ENCODE results near the gene UCN. TPM values are rescaled to one million over a fixed set of nuclear protein-coding genes. Genes with fewer than 3 reads are reported as not detected.
"Not testable (repeated sequence)": the region's sequence is repeated elsewhere in the genome, so short reads cannot be mapped to it uniquely, and the experiment has no call there.

Gene UCN
- total and polyA plus RNA-seq, 7 experiments from 2014 or later, result 0.35 to 6.5 (median 3.1) TPM

DNA sequence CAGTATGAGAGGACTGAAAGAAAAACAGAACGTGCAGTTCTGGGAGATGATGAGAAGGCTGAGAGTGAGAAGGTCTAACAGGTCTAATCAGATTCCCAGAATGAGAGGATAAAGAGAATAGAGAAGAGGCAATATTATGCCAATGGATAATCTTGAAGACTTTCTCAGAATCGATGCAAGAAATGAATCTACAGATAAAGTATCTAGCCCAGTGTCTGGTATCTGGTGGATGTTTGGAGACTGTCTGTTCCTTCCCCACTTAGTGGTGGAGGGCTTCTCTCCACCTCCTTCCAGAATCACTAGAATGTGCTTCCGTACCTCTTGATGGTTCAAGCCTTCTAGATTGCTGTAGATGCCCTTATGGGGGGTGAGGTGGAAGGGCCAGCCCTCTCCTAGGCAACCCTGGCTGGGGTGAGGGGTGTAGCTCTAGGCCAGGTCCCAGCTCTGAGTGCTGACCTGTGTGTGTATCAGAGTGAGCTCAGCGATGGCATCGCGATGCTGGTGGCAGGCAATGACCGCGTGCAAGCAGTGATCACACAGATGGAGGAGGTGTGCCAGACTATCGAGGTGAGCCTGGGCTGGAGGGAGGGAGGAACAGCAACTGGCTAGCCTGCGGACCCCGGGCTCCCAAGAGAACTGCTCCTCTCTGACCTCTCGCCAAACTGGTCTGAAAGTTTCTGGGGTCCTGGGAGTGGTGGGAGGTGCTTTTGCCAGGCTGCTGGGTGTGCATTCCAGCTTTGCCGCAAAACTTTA is 3.6 kb downstream of the UCN start:
- ATAC-seq (no peak), DNase-seq (no peak)
- ChIA-PET POLR2A (no interaction called here), CTCF (interaction anchor here (0.6 to 2.3 kb wide), 3 partner anchors 205 to 347 kb away, joined by 3 to 12 read pairs (median 4); no protein-coding TSS in a partner anchor)
- Histone ChIP-seq H3K27me3 (ENCODE audit: control insufficient read depth in 2 of 2, insufficient read depth in 2 of 2, low read length in 2 of 2) (peaks cover 0 to 6% of the 10 kb centered on the region in 2 donors), H3K9me3 (ENCODE audit: control insufficient read depth in 2 of 3, low read length in 3 of 3) (no peaks in the 10 kb centered on the region), H3K27ac (ENCODE audit: low read depth, low read length) (no peak overlapping the region), H3K4me3 (ENCODE audit: low read length) (no peak overlapping the region), H3K36me3 (ENCODE audit: control insufficient read depth in 2 of 3, insufficient read depth in 3 of 3, low read length in 3 of 3) (peaks cover 0 to 9% (median 0%) of the 10 kb centered on the region in 3 experiments), H3K4me1 (ENCODE audit: control insufficient read depth in 2 of 2, insufficient read depth in 2 of 2, low read length in 2 of 2) (peaks cover 0 to 6% of the 10 kb centered on the region in 2 donors)
- Mint-ChIP-seq H3K4me3 (peak overlapping the region in 1 of 10 donors; percentile 9), H3K27me3 (peaks cover 13 to 25% (median 19%) of the 10 kb centered on the region in 5 donors), H3K27ac (no peak overlapping the region), H3K9me3 (no peaks in the 10 kb centered on the region), H3K4me1 (peaks cover 0 to 11% (median 9%) of the 10 kb centered on the region in 7 donors), H3K36me3 (peaks cover 2 to 11% (median 5%) of the 10 kb centered on the region in 5 donors)
- intact Hi-C loops (cut with micrococcal nuclease), result loop anchor here in 1 of 2 donors (5.0 to 10.0 kb wide), 2 partner anchors 42 to 460 kb away; partner anchors contain the start of genes DPYSL5 and SLC30A3

DNA sequence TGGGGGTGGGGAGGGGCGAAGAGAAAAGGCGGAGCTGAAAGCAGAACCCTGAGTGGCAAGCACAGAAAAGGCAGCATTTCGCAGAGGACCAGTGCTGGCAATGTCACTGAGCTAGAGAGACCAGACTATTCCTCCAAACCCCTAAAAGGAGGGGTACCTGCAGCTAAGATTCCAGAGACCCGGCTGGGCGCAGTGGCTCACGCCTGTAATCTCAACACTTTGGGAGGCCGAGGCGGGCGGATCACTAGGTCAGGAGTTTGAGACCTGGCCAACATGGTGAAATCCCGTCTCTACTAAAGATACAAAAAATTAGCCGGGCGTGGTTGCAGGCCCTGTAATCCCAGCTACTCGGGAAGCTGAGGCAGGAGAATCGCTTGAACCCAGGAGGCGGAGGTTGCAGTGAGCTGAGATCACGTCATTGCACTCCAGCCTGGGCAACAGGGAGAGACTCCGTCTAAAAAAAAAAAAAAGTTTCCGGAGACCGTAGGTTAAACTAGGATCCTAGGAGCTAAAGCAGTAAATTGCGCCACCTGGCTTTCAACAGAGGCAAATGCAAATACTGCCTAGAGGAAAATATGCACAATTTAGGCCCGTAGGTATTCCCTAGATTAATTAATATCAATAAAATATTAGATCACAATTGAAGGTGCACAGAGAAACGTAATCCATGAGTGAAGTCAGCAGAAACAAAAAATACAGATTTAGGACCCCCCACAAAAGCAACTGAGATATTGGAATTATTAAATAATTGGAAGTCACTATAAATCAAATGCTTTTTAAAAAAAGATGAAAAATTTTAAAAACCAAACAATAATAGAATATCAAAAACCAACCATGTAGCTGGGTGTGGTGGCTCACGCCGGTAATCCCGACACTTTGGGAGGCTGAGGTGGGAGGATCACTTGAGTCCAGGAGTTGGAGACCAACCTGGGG is 4.9 kb downstream of the UCN start:
- H3K27ac ChIP-seq (ENCODE audit: low read depth, low read length), result peak overlapping the region; percentile 42
- ChIA-PET POLR2A (interaction anchor here (0.6 to 1.8 kb wide), 4 partner anchors 19 to 525 kb away, joined by 3 to 11 read pairs (median 4); partner anchors contain the start of gene MPV17), CTCF (interaction anchor here (0.6 to 2.3 kb wide), 31 partner anchors 10 to 1181 kb away, joined by 3 to 18 read pairs (median 4); partner anchors contain the start of genes MPV17 and TRIM54)
- H3K4me3 ChIP-seq (ENCODE audit: low read length), result peak overlapping the region; percentile 43
- H3K27me3 Mint-ChIP-seq, result peaks cover 13 to 34% (median 19%) of the 10 kb centered on the region in 5 donors
- peak; percentile 76 for ATAC-seq
- H3K9me3 Mint-ChIP-seq, result no peaks in the 10 kb centered on the region
- peaks cover 0 to 6% of the 10 kb centered on the region in 2 donors for H3K4me1 ChIP-seq (ENCODE audit: control insufficient read depth in 2 of 2, insufficient read depth in 2 of 2, low read length in 2 of 2)
- DNase-seq, result peak in 8 of 9 donors; percentile 32 to 62 (median 54)
- peaks cover 0 to under 1% (median 0%) of the 10 kb centered on the region in 5 donors for H3K36me3 Mint-ChIP-seq
- no peaks in the 10 kb centered on the region for H3K9me3 ChIP-seq (ENCODE audit: control insufficient read depth in 2 of 3, low read length in 3 of 3)
- intact Hi-C loops (cut with micrococcal nuclease), result loop anchor here (1.0 to 10.0 kb wide), 9 partner anchors 23 to 459 kb away; partner anchors contain the start of genes DPYSL5 (in 1 of the 2), EIF2B4 (in 1 of the 2), SLC30A3 (in 1 of the 2) and SNX17 (in 1 of the 2)
- H3K36me3 ChIP-seq (ENCODE audit: control insufficient read depth in 2 of 3, insufficient read depth in 3 of 3, low read length in 3 of 3), result no peaks in the 10 kb centered on the region
- peak overlapping the region in 7 of 9 donors; percentile 18 to 83 (median 54) for H3K27ac Mint-ChIP-seq
- H3K4me1 Mint-ChIP-seq, result peaks cover 0 to 11% (median 9%) of the 10 kb centered on the region in 7 donors
- peaks cover 0 to 6% of the 10 kb centered on the region in 2 donors for H3K27me3 ChIP-seq (ENCODE audit: control insufficient read depth in 2 of 2, insufficient read depth in 2 of 2, low read length in 2 of 2)
- H3K4me3 Mint-ChIP-seq, result peak overlapping the region; percentile 67 to 85 (median 80)

DNA sequence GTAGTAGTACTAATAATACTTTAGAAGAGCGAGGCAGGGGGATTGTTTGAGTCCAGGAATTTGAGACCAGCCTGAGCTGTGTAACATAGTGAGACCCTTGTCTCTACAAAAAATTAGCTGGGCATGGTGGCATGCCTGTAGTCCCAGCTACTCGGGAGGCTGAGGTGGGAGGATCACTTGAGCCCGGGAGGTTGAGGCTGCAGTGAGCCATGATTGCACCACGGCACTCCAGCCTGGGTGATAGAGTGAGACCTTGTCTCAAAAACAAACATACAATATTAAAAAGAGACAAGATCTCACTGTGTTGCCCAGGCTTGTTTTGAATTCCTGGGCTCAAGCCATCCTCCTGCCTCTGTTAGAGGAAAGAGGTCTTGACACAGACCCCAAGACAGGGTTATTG is 7.6 kb downstream of the UCN start:
- H3K27me3 Mint-ChIP-seq, result peaks cover 14 to 26% (median 17%) of the 10 kb centered on the region in 5 donors
- H3K9me3 Mint-ChIP-seq; H3K27me3 ChIP-seq (ENCODE audit: control insufficient read depth in 2 of 2, insufficient read depth in 2 of 2, low read length in 2 of 2); ATAC-seq; H3K27ac Mint-ChIP-seq; POLR2A ChIA-PET; H3K4me1 Mint-ChIP-seq; H3K4me3 Mint-ChIP-seq; H3K4me3 ChIP-seq (ENCODE audit: low read length); H3K4me1 ChIP-seq (ENCODE audit: control insufficient read depth in 2 of 2, insufficient read depth in 2 of 2, low read length in 2 of 2); H3K27ac ChIP-seq (ENCODE audit: low read depth, low read length); H3K9me3 ChIP-seq (ENCODE audit: control insufficient read depth in 2 of 3, low read length in 3 of 3); H3K36me3 ChIP-seq (ENCODE audit: control insufficient read depth in 2 of 3, insufficient read depth in 3 of 3, low read length in 3 of 3); DNase-seq; H3K36me3 Mint-ChIP-seq: not testable (repeated sequence)
- intact Hi-C loops (cut with micrococcal nuclease), result loop anchor here in 1 of 2 donors (5.0 to 10.0 kb wide), 2 partner anchors 38 to 456 kb away; partner anchors contain the start of genes DPYSL5 and SLC30A3
- CTCF ChIA-PET, result interaction anchor here (1.7 kb wide), 1 partner anchor 23 kb away, joined by 6 read pairs; the partner anchor contains the start of gene MPV17

DNA sequence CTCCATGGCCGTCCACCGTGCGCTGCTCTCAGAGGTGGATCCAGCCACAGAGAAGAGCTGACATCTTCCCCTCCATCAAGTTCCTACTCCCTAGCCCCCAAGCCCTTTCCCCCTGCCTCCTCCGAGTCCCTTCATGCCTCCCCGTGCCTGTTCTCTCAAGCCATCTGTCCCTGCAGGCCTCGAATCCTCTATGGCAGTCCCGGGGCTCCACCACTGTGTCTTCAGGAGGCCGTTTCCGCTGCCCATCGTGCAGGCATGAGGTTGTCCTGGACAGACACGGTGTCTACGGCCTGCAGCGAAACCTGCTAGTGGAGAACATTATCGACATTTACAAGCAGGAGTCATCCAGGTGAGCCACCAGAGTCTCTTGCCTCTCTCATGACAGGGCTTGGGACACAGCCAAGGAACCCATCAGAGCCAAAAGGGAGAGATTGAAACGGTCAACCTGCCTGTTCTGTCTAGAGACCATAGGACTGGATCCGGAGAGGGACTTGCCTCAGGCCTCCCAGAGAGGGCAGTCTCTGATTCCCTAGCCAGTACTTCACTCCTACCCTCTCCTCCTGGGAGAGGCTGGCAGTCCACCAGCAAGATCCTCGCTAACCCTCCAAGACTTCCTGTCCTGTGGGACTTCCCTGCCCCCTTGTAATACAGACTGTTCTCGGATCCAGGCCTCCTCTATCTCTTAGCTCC is 9.7 kb downstream of the UCN start:
- Mint-ChIP-seq H3K36me3 (no peaks in the 10 kb centered on the region), H3K4me1 (peaks cover 0 to 6% (median 5%) of the 10 kb centered on the region in 7 donors), H3K27ac (no peak overlapping the region), H3K4me3 (no peak overlapping the region), H3K27me3 (peaks cover 3 to 12% (median 5%) of the 10 kb centered on the region in 5 donors), H3K9me3 (no peaks in the 10 kb centered on the region)
- intact Hi-C loops (cut with micrococcal nuclease), result no loop called here
- H3K9me3 ChIP-seq (ENCODE audit: control insufficient read depth in 2 of 3, low read length in 3 of 3), result no peaks in the 10 kb centered on the region
- H3K27me3 ChIP-seq (ENCODE audit: control insufficient read depth in 2 of 2, insufficient read depth in 2 of 2, low read length in 2 of 2), result no peaks in the 10 kb centered on the region
- no peaks in the 10 kb centered on the region for H3K4me1 ChIP-seq (ENCODE audit: control insufficient read depth in 2 of 2, insufficient read depth in 2 of 2, low read length in 2 of 2)
- no peak overlapping the region for H3K4me3 ChIP-seq (ENCODE audit: low read length)
- DNase-seq (no peak), ATAC-seq (no peak)
- H3K27ac ChIP-seq (ENCODE audit: low read depth, low read length), result no peak overlapping the region
- ChIA-PET CTCF (interaction anchor here (0.7 kb wide), 1 partner anchor 281 kb away, joined by 3 read pairs; no protein-coding TSS in a partner anchor), POLR2A (no interaction called here)
- H3K36me3 ChIP-seq (ENCODE audit: control insufficient read depth in 2 of 3, insufficient read depth in 3 of 3, low read length in 3 of 3), result no peaks in the 10 kb centered on the region

DNA sequence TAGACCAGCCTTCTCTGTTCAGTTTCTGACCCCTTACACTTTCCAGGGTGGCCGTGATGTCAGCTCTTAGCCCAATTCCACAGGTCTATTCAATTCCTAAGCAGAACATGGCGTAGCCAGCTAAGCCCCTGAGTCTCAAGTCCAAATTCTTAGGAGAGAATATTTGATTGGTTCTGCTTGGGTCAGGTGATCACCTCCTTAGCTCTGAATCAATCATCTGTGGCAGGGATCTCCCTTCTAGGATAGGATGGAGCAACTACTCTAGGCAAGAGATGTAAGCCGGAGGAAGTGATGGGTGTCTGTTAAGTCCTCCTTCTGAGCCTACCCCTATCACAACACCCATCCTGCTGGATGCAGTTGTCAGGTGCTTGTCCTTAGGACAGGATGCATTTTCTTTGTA is 11.1 kb downstream of the UCN start:
- no peaks in the 10 kb centered on the region for H3K9me3 ChIP-seq (ENCODE audit: control insufficient read depth in 2 of 3, low read length in 3 of 3)
- H3K36me3 ChIP-seq (ENCODE audit: control insufficient read depth in 2 of 3, insufficient read depth in 3 of 3, low read length in 3 of 3), result no peaks in the 10 kb centered on the region
- no peaks in the 10 kb centered on the region for H3K4me1 ChIP-seq (ENCODE audit: control insufficient read depth in 2 of 2, insufficient read depth in 2 of 2, low read length in 2 of 2)
- Mint-ChIP-seq H3K4me1 (peaks cover 0 to 2% (median 0%) of the 10 kb centered on the region in 7 donors), H3K27ac (no peak overlapping the region), H3K36me3 (no peaks in the 10 kb centered on the region), H3K4me3 (no peak overlapping the region), H3K27me3 (peaks cover 4 to 19% (median 13%) of the 10 kb centered on the region in 5 donors), H3K9me3 (no peaks in the 10 kb centered on the region)
- CTCF ChIA-PET, result interaction anchor here (1.2 kb wide), 1 partner anchor 55 kb away, joined by 3 read pairs; no protein-coding TSS in a partner anchor
- ATAC-seq (no peak), DNase-seq (no peak)
- no peak overlapping the region for H3K4me3 ChIP-seq (ENCODE audit: low read length)
- H3K27ac ChIP-seq (ENCODE audit: low read depth, low read length), result no peak overlapping the region
- intact Hi-C loops (cut with micrococcal nuclease), result no loop called here
- no peaks in the 10 kb centered on the region for H3K27me3 ChIP-seq (ENCODE audit: control insufficient read depth in 2 of 2, insufficient read depth in 2 of 2, low read length in 2 of 2)
- POLR2A ChIA-PET, result no interaction called here

DNA sequence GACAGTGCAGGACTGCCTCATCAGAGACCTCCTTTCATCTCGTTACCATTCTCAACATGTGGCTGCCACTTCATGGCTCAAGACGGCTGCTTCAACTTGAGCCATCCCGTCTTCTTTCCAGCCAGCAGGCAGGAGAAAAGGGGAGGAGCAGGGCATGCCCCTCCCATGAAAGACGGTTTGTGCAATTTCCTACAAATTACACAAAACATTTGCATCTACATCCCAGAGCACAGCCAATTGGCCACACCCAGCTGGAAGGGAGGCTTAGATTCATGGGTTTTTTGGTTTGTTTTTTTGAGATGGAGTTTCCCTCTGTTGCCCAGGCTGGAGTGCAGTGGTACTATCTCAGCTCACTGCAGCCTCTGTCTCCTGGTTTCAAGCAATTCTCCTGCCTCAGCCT is 11.8 kb downstream of the UCN start:
- no peak overlapping the region for H3K27ac Mint-ChIP-seq
- Histone ChIP-seq H3K4me3 (ENCODE audit: low read length) (no peak overlapping the region), H3K27me3 (ENCODE audit: control insufficient read depth in 2 of 2, insufficient read depth in 2 of 2, low read length in 2 of 2) (no peaks in the 10 kb centered on the region), H3K9me3 (ENCODE audit: control insufficient read depth in 2 of 3, low read length in 3 of 3) (no peaks in the 10 kb centered on the region), H3K27ac (ENCODE audit: low read depth, low read length) (no peak overlapping the region), H3K36me3 (ENCODE audit: control insufficient read depth in 2 of 3, insufficient read depth in 3 of 3, low read length in 3 of 3) (no peaks in the 10 kb centered on the region), H3K4me1 (ENCODE audit: control insufficient read depth in 2 of 2, insufficient read depth in 2 of 2, low read length in 2 of 2) (no peaks in the 10 kb centered on the region)
- ChIA-PET CTCF (no interaction called here), POLR2A (no interaction called here)
- intact Hi-C loops (cut with micrococcal nuclease), result no loop called here
- H3K9me3 Mint-ChIP-seq, result no peaks in the 10 kb centered on the region
- H3K36me3 Mint-ChIP-seq, result no peaks in the 10 kb centered on the region
- peaks cover 0 to 2% (median 0%) of the 10 kb centered on the region in 7 donors for H3K4me1 Mint-ChIP-seq
- no peak for DNase-seq
- peaks cover 4 to 25% (median 17%) of the 10 kb centered on the region in 5 donors for H3K27me3 Mint-ChIP-seq
- no peak overlapping the region for H3K4me3 Mint-ChIP-seq
- ATAC-seq, result peak; percentile 49
